HL-60 (cell line): ENCODE measurements around the gene RICTOR.

Experiments used
- DNase-seq, 2 experiments: peaks; one replicate each; pipeline ENCODE4 v3.0.0-alpha.2; 2010 to 2020; ENCODE audit warnings: low read depth in 1 of 2, low spot score in 1 of 2
- H3K27ac ChIP-seq: fragments of 250-450 bp; sonication (Bioruptor Pico); replicated peaks from 2 replicates; pipeline ENCODE4 v1.5.1; 2020; ENCODE audit warnings: mild to moderate bottlenecking, moderate library complexity
- H3K27me3 ChIP-seq: fragments of 250-450 bp; sonication (Bioruptor Pico); 2 replicates; pipeline ENCODE4 v1.5.1; 2021; ENCODE audit warnings: mild to moderate bottlenecking, moderate library complexity; ENCODE audit not compliant: insufficient read depth, poor library complexity, severe bottlenecking
- H3K4me3 ChIP-seq: replicated peaks from 2 replicates; pipeline ENCODE4 v1.5.1; 2011; ENCODE audit warnings: mild to moderate bottlenecking, control low read depth, low read length; ENCODE audit not compliant: insufficient read depth
- CTCF ChIP-seq: IDR thresholded peaks from one replicate; pipeline ENCODE4 v1.5.1; 2011; ENCODE audit warnings: low read length, control low read depth, inconsistent platforms; ENCODE audit not compliant: insufficient read depth
- GABPA ChIP-seq: IDR thresholded peaks from 2 replicates; pipeline ENCODE4 v1.6.1; 2012; ENCODE audit warnings: low read depth
- POLR2AphosphoS5 ChIP-seq: IDR thresholded peaks from 2 replicates; pipeline ENCODE4 v1.6.1; 2012; ENCODE audit warnings: low read depth
- REST ChIP-seq: IDR thresholded peaks from 2 replicates; pipeline ENCODE4 v1.6.1; 2012; ENCODE audit warnings: low read depth; ENCODE audit not compliant: insufficient replicate concordance
- SPI1 ChIP-seq: IDR thresholded peaks from 2 replicates; pipeline ENCODE4 v1.6.1; 2012; ENCODE audit warnings: low read depth, mild to moderate bottlenecking, borderline replicate concordance

RICTOR gene

GRCh38 chr5:39117401-39117800, 43.2 kb upstream of the RICTOR start:
- DNase-seq, result no peak
- no peak overlapping the region for H3K27ac ChIP-seq
- H3K27me3 ChIP-seq, result no peaks in the 10 kb centered on the region
- TF ChIP-seq REST (no peak), SPI1 (no peak)
- no peak overlapping the region for H3K4me3 ChIP-seq

- H3K4me3 ChIP-seq, result no peak overlapping the region
- TF ChIP-seq SPI1 (no peak), POLR2AphosphoS5 (no peak), REST (no peak), GABPA (no peak), CTCF (no peak)
Measured at GRCh38 chr5:39116344-39117170, 42.4 kb upstream of the RICTOR start.

GRCh38 chr5:39115644-39116343, 41.6 kb upstream of the RICTOR start:
- TF ChIP-seq REST (no peak), SPI1 (no peak), CTCF (no peak), POLR2AphosphoS5 (no peak), GABPA (no peak)
- Histone ChIP-seq H3K27ac (no peak overlapping the region), H3K4me3 (no peak overlapping the region), H3K27me3 (no peaks in the 10 kb centered on the region)
- DNase-seq, result no peak

More at GRCh38 chr5:39116344-39117170, 42.4 kb upstream of the RICTOR start:
- H3K27ac ChIP-seq, result no peak overlapping the region
- DNase-seq, result no peak
- no peaks in the 10 kb centered on the region for H3K27me3 ChIP-seq
